HL-60 (cell line): ENCODE measurements around the gene TSHZ2.

Experiments
- GABPA ChIP-seq: IDR thresholded peaks from 2 replicates; pipeline ENCODE4 v1.6.1; 2012; ENCODE audit warnings: low read depth
- POLR2AphosphoS5 ChIP-seq: IDR thresholded peaks from 2 replicates; pipeline ENCODE4 v1.6.1; 2012; ENCODE audit warnings: low read depth
- TF ChIP-seq, protein P1 (sequence below): IDR thresholded peaks from one replicate; pipeline ENCODE4 v1.5.1; 2011; ENCODE audit warnings: low read length, control low read depth, inconsistent platforms; ENCODE audit not compliant: insufficient read depth
- TF ChIP-seq, protein P2 (sequence below): IDR thresholded peaks from 2 replicates; pipeline ENCODE4 v1.6.1; 2012; ENCODE audit warnings: low read depth; ENCODE audit not compliant: insufficient replicate concordance

DNA sequence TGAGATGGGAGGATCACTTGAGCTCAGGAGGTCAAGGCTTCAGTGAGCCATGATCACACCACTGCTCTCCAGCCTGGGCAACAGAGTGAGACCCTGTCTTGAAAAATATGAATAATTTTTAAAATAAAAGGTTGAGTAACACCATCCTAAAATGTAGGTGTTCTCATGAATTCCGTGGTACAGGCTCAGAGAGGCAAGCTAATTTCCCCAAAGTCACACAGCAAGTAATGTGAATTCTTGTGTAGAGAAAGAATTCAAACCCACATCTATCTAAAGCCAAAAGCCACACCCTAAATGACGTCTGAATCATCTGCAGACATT, 541.0 kb downstream of the TSHZ2 start:
- TF ChIP-seq, protein P1, sequence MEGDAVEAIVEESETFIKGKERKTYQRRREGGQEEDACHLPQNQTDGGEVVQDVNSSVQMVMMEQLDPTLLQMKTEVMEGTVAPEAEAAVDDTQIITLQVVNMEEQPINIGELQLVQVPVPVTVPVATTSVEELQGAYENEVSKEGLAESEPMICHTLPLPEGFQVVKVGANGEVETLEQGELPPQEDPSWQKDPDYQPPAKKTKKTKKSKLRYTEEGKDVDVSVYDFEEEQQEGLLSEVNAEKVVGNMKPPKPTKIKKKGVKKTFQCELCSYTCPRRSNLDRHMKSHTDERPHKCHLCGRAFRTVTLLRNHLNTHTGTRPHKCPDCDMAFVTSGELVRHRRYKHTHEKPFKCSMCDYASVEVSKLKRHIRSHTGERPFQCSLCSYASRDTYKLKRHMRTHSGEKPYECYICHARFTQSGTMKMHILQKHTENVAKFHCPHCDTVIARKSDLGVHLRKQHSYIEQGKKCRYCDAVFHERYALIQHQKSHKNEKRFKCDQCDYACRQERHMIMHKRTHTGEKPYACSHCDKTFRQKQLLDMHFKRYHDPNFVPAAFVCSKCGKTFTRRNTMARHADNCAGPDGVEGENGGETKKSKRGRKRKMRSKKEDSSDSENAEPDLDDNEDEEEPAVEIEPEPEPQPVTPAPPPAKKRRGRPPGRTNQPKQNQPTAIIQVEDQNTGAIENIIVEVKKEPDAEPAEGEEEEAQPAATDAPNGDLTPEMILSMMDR: no peak
- TF ChIP-seq, protein P2, sequence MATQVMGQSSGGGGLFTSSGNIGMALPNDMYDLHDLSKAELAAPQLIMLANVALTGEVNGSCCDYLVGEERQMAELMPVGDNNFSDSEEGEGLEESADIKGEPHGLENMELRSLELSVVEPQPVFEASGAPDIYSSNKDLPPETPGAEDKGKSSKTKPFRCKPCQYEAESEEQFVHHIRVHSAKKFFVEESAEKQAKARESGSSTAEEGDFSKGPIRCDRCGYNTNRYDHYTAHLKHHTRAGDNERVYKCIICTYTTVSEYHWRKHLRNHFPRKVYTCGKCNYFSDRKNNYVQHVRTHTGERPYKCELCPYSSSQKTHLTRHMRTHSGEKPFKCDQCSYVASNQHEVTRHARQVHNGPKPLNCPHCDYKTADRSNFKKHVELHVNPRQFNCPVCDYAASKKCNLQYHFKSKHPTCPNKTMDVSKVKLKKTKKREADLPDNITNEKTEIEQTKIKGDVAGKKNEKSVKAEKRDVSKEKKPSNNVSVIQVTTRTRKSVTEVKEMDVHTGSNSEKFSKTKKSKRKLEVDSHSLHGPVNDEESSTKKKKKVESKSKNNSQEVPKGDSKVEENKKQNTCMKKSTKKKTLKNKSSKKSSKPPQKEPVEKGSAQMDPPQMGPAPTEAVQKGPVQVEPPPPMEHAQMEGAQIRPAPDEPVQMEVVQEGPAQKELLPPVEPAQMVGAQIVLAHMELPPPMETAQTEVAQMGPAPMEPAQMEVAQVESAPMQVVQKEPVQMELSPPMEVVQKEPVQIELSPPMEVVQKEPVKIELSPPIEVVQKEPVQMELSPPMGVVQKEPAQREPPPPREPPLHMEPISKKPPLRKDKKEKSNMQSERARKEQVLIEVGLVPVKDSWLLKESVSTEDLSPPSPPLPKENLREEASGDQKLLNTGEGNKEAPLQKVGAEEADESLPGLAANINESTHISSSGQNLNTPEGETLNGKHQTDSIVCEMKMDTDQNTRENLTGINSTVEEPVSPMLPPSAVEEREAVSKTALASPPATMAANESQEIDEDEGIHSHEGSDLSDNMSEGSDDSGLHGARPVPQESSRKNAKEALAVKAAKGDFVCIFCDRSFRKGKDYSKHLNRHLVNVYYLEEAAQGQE: no peak
- TF ChIP-seq POLR2AphosphoS5 (no peak), GABPA (no peak)
